NCI-H345 treated with DMSO at 0.1 percent for 48 hours (cell line): ENCODE measurements around the gene PCSK4.

Experiments
- DNase-seq: peaks from one replicate; lab custom pipeline; 2025; ENCODE audit not compliant: unreplicated experiment; lab: John Stamatoyannopoulos, UW

PCSK4 gene

GRCh38 chr19:1472231-1473084 lies 17.7 kb downstream of the PCSK4 start:
- DNase-seq: no peak

DNA sequence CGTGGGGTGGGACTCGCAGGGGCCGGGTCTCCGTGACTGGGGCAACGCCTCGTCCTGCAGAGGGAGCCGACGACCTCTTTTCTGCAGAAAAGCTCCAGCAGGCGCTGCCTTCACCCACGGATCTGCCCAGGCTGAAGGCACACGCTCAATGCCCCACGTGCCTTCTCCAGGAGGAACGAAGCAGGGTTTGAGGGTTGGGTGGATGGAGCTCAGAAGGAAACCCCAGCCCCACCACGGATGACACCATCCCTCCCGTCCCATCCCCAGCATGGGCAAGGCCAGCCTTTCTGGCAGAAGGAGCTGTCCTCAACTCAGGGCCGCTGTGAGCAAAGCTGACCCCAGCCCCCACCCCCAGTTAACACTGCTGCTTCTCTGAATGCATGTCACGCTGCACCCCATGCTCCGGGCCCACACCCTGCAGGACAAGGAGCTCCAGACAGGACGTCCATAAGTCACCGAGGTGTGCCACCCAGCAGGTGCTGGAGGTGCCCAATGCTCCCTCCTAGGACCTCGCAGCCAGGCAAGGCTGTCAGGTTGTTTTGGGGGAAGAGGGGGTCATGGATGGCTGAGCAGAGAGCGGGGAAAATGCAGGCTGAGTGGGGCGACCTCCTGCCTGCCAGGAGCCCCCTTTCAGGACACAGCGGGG lies 18.5 kb downstream of the PCSK4 start:
- no peak for DNase-seq

- DNase-seq: no peak
Observed at GRCh38 chr19:1471010-1471514, 19.1 kb downstream of the PCSK4 start.

GRCh38 chr19:1470305-1471009 lies 19.7 kb downstream of the PCSK4 start:
- no peak for DNase-seq

GRCh38 chr19:1470055-1470304 lies 20.2 kb downstream of the PCSK4 start:
- no peak for DNase-seq

DNA sequence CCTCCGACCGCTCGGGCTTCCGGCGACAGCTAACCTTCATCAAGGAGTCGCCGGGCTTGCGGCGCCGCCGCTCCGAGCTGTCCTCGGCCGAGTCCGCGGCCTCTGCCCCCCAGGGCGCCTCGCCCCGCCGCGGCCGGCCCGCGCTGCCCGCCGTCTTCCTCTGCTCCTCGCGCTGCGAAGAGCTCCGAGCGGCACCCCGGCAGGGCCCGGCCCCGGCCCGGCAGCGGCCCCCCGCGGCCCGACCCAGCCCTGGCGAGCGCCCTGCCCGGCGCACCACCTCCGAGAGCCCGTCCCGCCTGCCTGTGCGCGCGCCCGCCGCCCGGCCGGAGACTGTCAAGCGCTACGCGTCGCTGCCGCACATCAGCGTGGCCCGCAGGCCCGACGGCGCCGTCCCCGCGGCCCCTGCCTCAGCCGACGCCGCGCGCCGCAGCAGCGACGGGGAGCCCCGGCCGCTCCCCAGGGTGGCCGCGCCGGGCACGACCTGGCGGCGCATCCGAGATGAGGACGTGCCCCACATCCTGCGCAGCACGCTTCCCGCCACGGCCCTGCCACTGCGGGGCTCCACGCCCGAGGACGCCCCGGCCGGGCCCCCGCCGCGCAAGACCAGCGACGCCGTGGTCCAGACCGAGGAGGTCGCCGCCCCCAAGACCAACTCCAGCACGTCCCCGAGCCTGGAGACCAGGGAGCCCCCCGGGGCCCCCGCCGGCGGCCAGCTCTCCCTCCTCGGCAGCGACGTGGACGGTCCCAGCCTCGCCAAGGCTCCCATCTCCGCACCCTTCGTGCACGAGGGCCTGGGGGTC lies 20.7 kb downstream of the PCSK4 start:
- no peak for DNase-seq

DNA sequence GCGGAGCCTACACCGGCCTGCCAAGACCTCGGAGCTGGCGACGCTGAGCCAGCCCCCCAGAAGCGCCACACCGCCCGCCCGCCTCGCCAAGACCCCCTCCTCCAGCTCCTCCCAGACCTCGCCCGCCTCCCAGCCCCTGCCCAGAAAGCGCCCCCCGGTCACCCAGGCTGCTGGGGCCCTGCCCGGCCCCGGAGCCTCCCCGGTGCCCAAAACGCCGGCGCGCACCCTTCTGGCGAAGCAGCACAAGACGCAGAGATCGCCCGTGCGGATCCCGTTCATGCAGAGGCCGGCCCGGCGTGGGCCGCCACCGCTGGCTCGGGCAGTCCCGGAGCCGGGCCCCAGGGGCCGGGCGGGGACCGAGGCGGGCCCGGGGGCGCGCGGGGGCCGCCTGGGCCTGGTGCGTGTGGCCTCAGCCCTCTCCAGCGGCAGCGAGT lies 21.3 kb downstream of the PCSK4 start:
- DNase-seq: no peak

GRCh38 chr19:1468274-1468820 lies 21.8 kb downstream of the PCSK4 start:
- DNase-seq: no peak

DNA sequence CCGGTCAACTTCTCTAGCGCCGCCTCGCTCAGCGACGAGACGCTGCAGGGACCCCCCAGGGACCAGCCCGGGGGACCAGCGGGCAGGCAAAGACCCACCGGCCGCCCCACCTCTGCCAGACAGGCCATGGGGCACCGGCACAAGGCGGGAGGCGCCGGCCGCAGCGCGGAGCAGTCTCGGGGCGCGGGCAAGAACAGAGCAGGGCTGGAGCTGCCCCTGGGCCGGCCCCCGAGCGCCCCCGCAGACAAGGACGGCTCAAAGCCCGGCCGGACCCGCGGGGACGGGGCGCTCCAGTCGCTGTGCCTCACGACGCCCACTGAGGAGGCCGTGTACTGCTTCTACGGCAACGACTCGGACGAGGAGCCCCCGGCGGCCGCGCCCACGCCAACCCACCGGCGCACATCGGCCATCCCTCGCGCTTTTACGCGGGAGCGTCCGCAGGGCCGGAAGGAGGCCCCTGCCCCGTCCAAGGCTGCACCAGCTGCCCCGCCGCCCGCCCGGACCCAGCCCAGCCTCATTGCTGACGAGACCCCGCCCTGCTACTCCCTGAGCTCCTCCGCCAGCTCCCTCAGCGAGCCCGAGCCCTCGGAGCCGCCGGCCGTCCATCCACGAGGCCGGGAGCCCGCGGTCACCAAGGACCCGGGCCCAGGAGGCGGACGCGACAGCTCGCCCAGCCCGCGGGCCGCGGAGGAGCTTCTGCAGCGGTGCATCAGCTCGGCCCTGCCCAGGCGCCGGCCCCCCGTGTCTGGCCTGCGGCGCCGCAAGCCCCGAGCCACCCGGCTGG lies 22.5 kb downstream of the PCSK4 start:
- no peak for DNase-seq

- DNase-seq: no peak
Observed at GRCh38 chr19:1467215-1467489, 23.0 kb downstream of the PCSK4 start.

DNA sequence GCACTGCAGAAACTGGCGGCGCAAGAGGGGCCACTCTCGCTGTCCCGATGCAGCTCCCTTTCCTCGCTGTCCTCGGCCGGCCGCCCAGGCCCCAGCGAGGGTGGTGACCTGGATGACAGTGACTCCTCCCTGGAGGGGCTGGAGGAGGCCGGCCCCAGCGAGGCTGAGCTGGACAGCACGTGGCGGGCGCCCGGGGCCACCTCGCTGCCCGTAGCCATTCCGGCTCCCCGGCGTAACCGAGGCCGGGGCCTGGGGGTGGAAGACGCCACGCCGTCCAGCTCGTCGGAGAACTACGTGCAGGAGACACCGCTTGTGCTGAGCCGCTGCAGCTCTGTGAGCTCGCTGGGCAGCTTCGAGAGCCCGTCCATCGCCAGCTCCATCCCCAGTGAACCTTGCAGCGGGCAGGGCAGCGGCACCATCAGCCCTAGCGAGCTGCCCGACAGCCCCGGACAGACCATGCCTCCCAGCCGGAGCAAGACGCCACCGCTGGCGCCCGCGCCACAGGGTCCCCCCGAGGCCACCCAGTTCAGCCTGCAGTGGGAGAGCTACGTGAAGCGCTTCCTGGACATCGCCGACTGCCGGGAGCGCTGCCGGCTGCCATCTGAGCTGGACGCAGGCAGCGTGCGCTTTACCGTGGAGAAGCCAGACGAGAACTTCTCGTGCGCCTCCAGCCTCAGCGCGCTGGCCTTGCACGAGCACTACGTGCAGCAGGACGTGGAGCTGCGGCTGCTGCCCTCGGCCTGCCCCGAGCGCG lies 23.5 kb downstream of the PCSK4 start:
- no peak for DNase-seq

DNA sequence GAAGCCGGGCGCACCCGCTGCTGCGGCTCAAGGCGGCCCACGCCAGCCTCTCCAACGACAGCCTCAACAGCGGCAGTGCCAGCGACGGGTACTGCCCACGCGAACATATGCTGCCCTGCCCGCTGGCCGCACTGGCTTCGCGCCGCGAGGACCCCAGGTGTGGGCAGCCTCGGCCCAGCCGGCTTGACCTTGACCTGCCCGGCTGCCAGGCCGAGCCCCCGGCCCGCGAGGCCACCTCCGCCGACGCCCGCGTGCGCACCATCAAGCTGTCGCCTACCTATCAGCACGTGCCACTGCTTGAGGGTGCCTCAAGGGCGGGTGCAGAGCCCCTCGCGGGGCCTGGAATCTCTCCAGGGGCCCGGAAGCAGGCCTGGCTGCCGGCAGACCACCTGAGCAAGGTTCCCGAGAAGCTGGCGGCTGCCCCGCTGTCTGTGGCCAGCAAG lies 24.1 kb downstream of the PCSK4 start:
- DNase-seq: no peak

DNA sequence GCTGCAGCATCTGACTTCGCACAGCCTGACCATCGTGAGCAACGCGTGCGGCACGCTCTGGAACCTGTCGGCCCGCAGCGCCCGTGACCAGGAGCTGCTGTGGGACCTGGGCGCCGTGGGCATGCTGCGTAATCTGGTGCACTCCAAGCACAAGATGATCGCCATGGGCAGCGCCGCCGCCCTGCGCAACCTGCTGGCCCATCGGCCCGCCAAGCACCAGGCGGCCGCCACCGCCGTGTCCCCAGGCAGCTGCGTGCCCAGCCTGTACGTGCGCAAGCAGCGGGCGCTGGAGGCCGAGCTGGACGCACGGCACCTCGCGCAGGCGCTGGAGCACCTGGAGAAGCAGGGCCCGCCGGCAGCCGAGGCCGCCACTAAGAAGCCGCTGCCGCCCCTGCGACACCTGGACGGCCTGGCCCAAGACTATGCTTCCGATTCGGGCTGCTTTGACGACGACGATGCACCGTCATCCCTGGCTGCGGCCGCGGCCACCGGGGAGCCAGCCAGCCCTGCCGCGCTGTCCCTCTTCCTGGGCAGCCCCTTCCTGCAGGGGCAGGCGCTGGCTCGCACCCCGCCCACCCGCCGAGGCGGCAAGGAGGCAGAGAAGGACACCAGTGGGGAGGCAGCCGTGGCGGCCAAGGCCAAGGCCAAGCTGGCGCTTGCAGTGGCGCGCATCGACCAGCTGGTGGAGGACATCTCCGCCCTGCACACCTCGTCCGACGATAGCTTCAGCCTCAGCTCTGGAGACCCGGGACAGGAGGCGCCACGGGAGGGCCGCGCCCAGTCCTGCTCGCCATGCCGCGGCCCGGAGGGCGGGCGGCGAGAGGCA lies 24.7 kb downstream of the PCSK4 start:
- DNase-seq: no peak

- no peak for DNase-seq
Observed at GRCh38 chr19:1461862-1462261, 28.3 kb downstream of the PCSK4 start.

GRCh38 chr19:1460033-1460995 lies 29.8 kb downstream of the PCSK4 start:
- DNase-seq: no peak

- DNase-seq: no peak
Observed at GRCh38 chr19:1459479-1459878, 30.7 kb downstream of the PCSK4 start.

- no peak for DNase-seq
Observed at GRCh38 chr19:1457892-1458291, 32.3 kb downstream of the PCSK4 start.
